GM12873 (cell line): ENCODE measurements around the gene RBM39.

Experiments used
- CTCF ChIP-seq: IDR thresholded peaks from 2 replicates; pipeline ENCODE4 v1.5.1; 2012; ENCODE audit warnings: low read depth, mild to moderate bottlenecking, moderate library complexity, low read length, control low read depth; ENCODE audit not compliant: insufficient read depth; ENCODE audit errors: missing control alignments

Gene RBM39

GRCh38 chr20:35664466-35665206, 77.4 kb downstream of the RBM39 start, which contains the start of the genes CPNE1 and RBM12:
CPNE1 (minus strand) TSS chr20:35664900; CDS start chr20:35632923, 31,977 bp downstream.
RBM12 (minus strand) TSS chr20:35664900; CDS start chr20:35655322, 9,578 bp downstream.
- no peak for TF ChIP-seq CTCF

- TF ChIP-seq CTCF, result no peak
Observed at GRCh38 chr20:35663516-35664465, 78.3 kb downstream of the RBM39 start.

- TF ChIP-seq CTCF, result no peak
Observed at GRCh38 chr20:35662551-35662950, 79.5 kb downstream of the RBM39 start.

GRCh38 chr20:35661908-35662307, 80.2 kb downstream of the RBM39 start:
- no peak for TF ChIP-seq CTCF

- TF ChIP-seq CTCF, result no peak
Observed at GRCh38 chr20:35661053-35661452, 81.0 kb downstream of the RBM39 start.

GRCh38 chr20:35660122-35660937, 81.7 kb downstream of the RBM39 start:
- no peak for TF ChIP-seq CTCF
